ES-I3 (cell line): Measurements from ENCODE around the gene FIBCD1.

ENCODE experiments used
- H3K36me3 ChIP-seq: 2 replicates; pipeline ENCODE4 v1.6.1; 2013; ENCODE audit warnings: mild to moderate bottlenecking, low read length, control low read depth, moderate library complexity; ENCODE audit not compliant: insufficient read depth
- H3K4me1 ChIP-seq: 2 replicates; pipeline ENCODE4 v1.6.1; 2013; ENCODE audit warnings: mild to moderate bottlenecking, control low read depth, low read length; ENCODE audit not compliant: insufficient read depth
- H3K9ac ChIP-seq: 2 replicates; pipeline ENCODE4 v1.6.1; 2013; ENCODE audit warnings: low read depth, mild to moderate bottlenecking, low read length, moderate library complexity
- H3K9me3 ChIP-seq: 2 replicates; pipeline ENCODE4 v1.6.1; 2013; ENCODE audit warnings: mild to moderate bottlenecking, low read length, moderate library complexity; ENCODE audit not compliant: control insufficient read depth, insufficient read depth

FIBCD1 gene

GRCh38 chr9:130899051-130899748 lies 39.8 kb downstream of the FIBCD1 start:
- Histone ChIP-seq H3K9me3 (no peaks in the 10 kb centered on the region), H3K36me3 (0 out of 2 replicates have a peak, but pooled peaks cover 1% of the 10 kb centered on the region), H3K9ac (no peak overlapping the region), H3K4me1 (no peaks in the 10 kb centered on the region)

- Histone ChIP-seq H3K9ac (no peak overlapping the region), H3K9me3 (no peaks in the 10 kb centered on the region), H3K4me1 (no peaks in the 10 kb centered on the region), H3K36me3 (0 out of 2 replicates have a peak, but pooled peaks cover 2% of the 10 kb centered on the region)
Observed at GRCh38 chr9:130898552-130898852, 40.5 kb downstream of the FIBCD1 start.

GRCh38 chr9:130897848-130898551 lies 41.0 kb downstream of the FIBCD1 start:
- H3K36me3 ChIP-seq, result 0 out of 2 replicates have a peak, but pooled peaks cover 2% of the 10 kb centered on the region
- no peaks in the 10 kb centered on the region for H3K9me3 ChIP-seq
- no peak overlapping the region for H3K9ac ChIP-seq
- no peaks in the 10 kb centered on the region for H3K4me1 ChIP-seq

- Histone ChIP-seq H3K4me1 (no peaks in the 10 kb centered on the region), H3K9me3 (no peaks in the 10 kb centered on the region), H3K36me3 (0 out of 2 replicates have a peak, but pooled peaks cover 2% of the 10 kb centered on the region)
Observed at GRCh38 chr9:130897105-130897751, 41.8 kb downstream of the FIBCD1 start.

GRCh38 chr9:130896233-130897014 lies 42.6 kb downstream of the FIBCD1 start, which contains the start of gene QRFP:
Gene QRFP (minus strand): TSS chr9:130896812. CDS start chr9:130893838, 2,974 bp downstream.
- no peaks in the 10 kb centered on the region for H3K4me1 ChIP-seq
- no peaks in the 10 kb centered on the region for H3K9me3 ChIP-seq
- H3K9ac ChIP-seq, result no peak within 1 kb of the TSS
- H3K36me3 ChIP-seq, result 0 out of 2 replicates have a peak, but pooled peaks cover 2% of the 10 kb centered on the region

More at GRCh38 chr9:130897105-130897751, 41.8 kb downstream of the FIBCD1 start:
- no peak overlapping the region for H3K9ac ChIP-seq

- no peaks in the 10 kb centered on the region for H3K9me3 ChIP-seq
- H3K36me3 ChIP-seq, result 0 out of 2 replicates have a peak, but pooled peaks cover 2% of the 10 kb centered on the region
- H3K4me1 ChIP-seq, result no peaks in the 10 kb centered on the region
- no peak overlapping the region for H3K9ac ChIP-seq
Observed at GRCh38 chr9:130895481-130896232, 43.4 kb downstream of the FIBCD1 start.

- Histone ChIP-seq H3K4me1 (no peaks in the 10 kb centered on the region), H3K9ac (no peak overlapping the region), H3K36me3 (0 out of 2 replicates have a peak, but pooled peaks cover 5% of the 10 kb centered on the region), H3K9me3 (no peaks in the 10 kb centered on the region)
Observed at GRCh38 chr9:130895038-130895437, 44.0 kb downstream of the FIBCD1 start.

- Histone ChIP-seq H3K9ac (no peak overlapping the region), H3K4me1 (no peaks in the 10 kb centered on the region), H3K9me3 (no peaks in the 10 kb centered on the region), H3K36me3 (0 out of 2 replicates have a peak, but pooled peaks cover 5% of the 10 kb centered on the region)
Observed at GRCh38 chr9:130894546-130894945, 44.5 kb downstream of the FIBCD1 start.

- Histone ChIP-seq H3K36me3 (0 out of 2 replicates have a peak, but pooled peaks cover 5% of the 10 kb centered on the region), H3K9ac (no peak overlapping the region), H3K9me3 (no peaks in the 10 kb centered on the region), H3K4me1 (no peaks in the 10 kb centered on the region)
Observed at GRCh38 chr9:130893341-130894101, 45.5 kb downstream of the FIBCD1 start.

- H3K9me3 ChIP-seq, result no peaks in the 10 kb centered on the region
- H3K36me3 ChIP-seq, result 0 out of 2 replicates have a peak, but pooled peaks cover 5% of the 10 kb centered on the region
- no peaks in the 10 kb centered on the region for H3K4me1 ChIP-seq
- no peak overlapping the region for H3K9ac ChIP-seq
Observed at GRCh38 chr9:130892477-130893304, 46.4 kb downstream of the FIBCD1 start.

- no peaks in the 10 kb centered on the region for H3K9me3 ChIP-seq
- no peak overlapping the region for H3K9ac ChIP-seq
- H3K36me3 ChIP-seq, result 0 out of 2 replicates have a peak, but pooled peaks cover 5% of the 10 kb centered on the region
- no peaks in the 10 kb centered on the region for H3K4me1 ChIP-seq
Observed at GRCh38 chr9:130891688-130892476, 47.2 kb downstream of the FIBCD1 start.
